Right lobe of liver (tissue), 4 donors: Measurements from ENCODE around the gene TSPAN18.

Source experiments
- POLR2A ChIP-seq: fragments of 450-650 bp; IDR thresholded peaks from one replicate; pipeline ENCODE4 v1.6.1; 2017; ENCODE audit warnings: antibody characterized with exemption, mild to moderate bottlenecking
- TF ChIP-seq, protein P1 (sequence below), 4 donors: fragments of 200-600 bp in 3 of 4; fragments of 450-650 bp in 1 of 4; IDR thresholded peaks; one replicate each; pipeline versions ENCODE4 v1.5.1 to v1.8.0; 2016 to 2022; ENCODE audit warnings: antibody characterized with exemption in 4 of 4, mild to moderate bottlenecking in 2 of 4
- donor health status: DM: no; HTN: no; CAD: no.
- donor health status: DM: no; HTN: no; CAD: no.
- donor health status: DM: no; HTN: yes; CAD: no.

DNA sequence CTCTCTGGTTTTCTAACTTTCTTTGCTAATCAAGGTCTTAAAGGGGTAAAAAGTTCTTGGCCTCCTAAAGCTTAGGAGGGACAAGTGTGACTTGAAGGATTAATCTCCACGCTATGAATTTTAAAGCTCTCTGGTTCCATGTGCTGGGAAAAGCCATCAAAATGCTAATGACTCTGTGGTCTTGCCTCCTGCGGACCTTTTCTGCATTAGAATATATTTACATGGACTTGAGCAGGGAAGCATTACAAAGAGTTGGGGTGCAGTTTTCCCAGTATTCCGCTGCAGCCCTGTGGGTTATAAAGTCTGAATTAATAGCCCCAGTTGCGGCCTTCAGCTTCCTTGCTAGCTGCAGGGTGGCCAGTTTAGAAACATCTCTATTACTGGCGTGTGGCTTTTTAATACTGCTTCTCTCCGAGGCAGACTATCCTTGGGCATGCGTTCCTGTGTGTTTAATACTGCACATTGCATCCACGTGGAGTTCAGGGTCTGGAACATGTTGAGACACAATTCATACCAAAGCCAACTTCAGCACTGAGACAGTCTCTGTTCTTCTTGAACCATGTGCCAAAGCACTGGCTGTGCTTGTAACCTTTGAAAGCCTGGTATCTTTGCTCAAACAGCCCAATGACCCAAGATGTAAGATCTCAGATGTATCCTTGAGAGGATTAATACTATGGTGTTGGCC is 27.3 kb downstream of the TSPAN18 start:
- TF ChIP-seq, protein P1, sequence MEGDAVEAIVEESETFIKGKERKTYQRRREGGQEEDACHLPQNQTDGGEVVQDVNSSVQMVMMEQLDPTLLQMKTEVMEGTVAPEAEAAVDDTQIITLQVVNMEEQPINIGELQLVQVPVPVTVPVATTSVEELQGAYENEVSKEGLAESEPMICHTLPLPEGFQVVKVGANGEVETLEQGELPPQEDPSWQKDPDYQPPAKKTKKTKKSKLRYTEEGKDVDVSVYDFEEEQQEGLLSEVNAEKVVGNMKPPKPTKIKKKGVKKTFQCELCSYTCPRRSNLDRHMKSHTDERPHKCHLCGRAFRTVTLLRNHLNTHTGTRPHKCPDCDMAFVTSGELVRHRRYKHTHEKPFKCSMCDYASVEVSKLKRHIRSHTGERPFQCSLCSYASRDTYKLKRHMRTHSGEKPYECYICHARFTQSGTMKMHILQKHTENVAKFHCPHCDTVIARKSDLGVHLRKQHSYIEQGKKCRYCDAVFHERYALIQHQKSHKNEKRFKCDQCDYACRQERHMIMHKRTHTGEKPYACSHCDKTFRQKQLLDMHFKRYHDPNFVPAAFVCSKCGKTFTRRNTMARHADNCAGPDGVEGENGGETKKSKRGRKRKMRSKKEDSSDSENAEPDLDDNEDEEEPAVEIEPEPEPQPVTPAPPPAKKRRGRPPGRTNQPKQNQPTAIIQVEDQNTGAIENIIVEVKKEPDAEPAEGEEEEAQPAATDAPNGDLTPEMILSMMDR (IDR thresholded peaks at IDR 0.05), result no peak
- no peak for TF ChIP-seq POLR2A
